K562 (cell line): Measurements from ENCODE around the gene PTOV1. TPM values are rescaled to one million over a fixed set of nuclear protein-coding genes. Genes with fewer than 3 reads are reported as not detected.

Experiments used
- ATAC-seq: fragments of 200-7000 bp; cut with Tn5 transposase; 3 replicates; pipeline ENCODE4 v1.9.1; 2020; ENCODE audit warnings: moderate library complexity
- BruUV-seq: library from RNA; stranded (reverse); fragments of 400-500 nt; replicated peaks from 2 replicates; lab custom pipeline; 2021; lab: Mats Ljungman, UMichigan
- CTCF ChIA-PET: fragments of 300-600 bp; formaldehyde crosslinking; extraction: SDS; loops from one replicate; lab custom pipeline; 2021; ENCODE audit warnings: low intra/inter-chr PET ratio; lab: Yijun Ruan, JAX
- POLR2A ChIA-PET: fragments of 300-600, 350-650 bp; sonication (Branson Sonifier 250); formaldehyde crosslinking; extraction: SDS; loops from one replicate; lab custom pipeline; 2021; ENCODE audit warnings: antibody characterized with exemption, inconsistent platforms; lab: Yijun Ruan, JAX
- DNase-seq, 4 experiments: peaks; one replicate each; pipeline versions ENCODE4 v3.0.0 to v3.0.0-alpha.2; 2011 to 2018; ENCODE audit warnings: low spot score in 3 of 4, mixed read lengths in 3 of 4; ENCODE audit errors: extremely low read depth in 1 of 4
- FAIRE-seq: peaks from 2 replicates; lab custom pipeline; 2011; peaks lifted over from hg19 to GRCh38; lab: Jason Lieb, UNC
- H2AFZ ChIP-seq: 2 replicates; pipeline ENCODE4 v1.6.0; 2011; ENCODE audit warnings: low read depth, low read length, control low read depth, inconsistent platforms
- H3K27ac ChIP-seq: fragments of 200-600 bp; 3 replicates; pipeline ENCODE4 v1.8.0; 2011; ENCODE audit warnings: low read depth, mild to moderate bottlenecking, control low read depth, inconsistent platforms, low read length, moderate library complexity, mixed read lengths; ENCODE audit errors: extremely low read depth
- H3K27me3 ChIP-seq, 2 experiments: fragments of 300-600 bp in 1 of 2; 2 replicates in 1 of 2; 3 replicates in 1 of 2; pipeline versions ENCODE4 v1.6.0 to v1.8.0; 2011; ENCODE audit warnings: inconsistent platforms in 2 of 2, low read length in 2 of 2, mild to moderate bottlenecking in 1 of 2, mixed read lengths in 1 of 2, moderate library complexity in 1 of 2; ENCODE audit not compliant: control insufficient read depth in 2 of 2, insufficient read depth in 2 of 2
- H3K36me3 ChIP-seq: fragments of 300-600 bp; 3 replicates; pipeline ENCODE4 v1.8.0; 2011; ENCODE audit warnings: mild to moderate bottlenecking, low read length, inconsistent platforms; ENCODE audit not compliant: control insufficient read depth, insufficient read depth
- H3K4me1 ChIP-seq, 2 experiments: fragments of 200-600 bp in 1 of 2; replicated peaks in 1 of 2; 2 replicates in 1 of 2; 3 replicates in 1 of 2; pipeline versions ENCODE4 v1.5.1 to v1.8.0; 2011; ENCODE audit warnings: inconsistent platforms in 2 of 2, low read length in 2 of 2, mild to moderate bottlenecking in 1 of 2, mixed read lengths in 1 of 2, moderate library complexity in 1 of 2; ENCODE audit not compliant: control insufficient read depth in 2 of 2, insufficient read depth in 2 of 2
- H3K4me2 ChIP-seq: 2 replicates; pipeline ENCODE4 v1.6.1; 2011; ENCODE audit warnings: low read length, control low read depth, inconsistent platforms, mixed read lengths; ENCODE audit not compliant: insufficient read depth
- H3K4me3 ChIP-seq: fragments of 200-600 bp; sonication (generic), shearing (Covaris generic); 2 replicates; pipeline ENCODE4 v1.5.1; 2016; ENCODE audit warnings: control low read depth, inconsistent platforms
- H3K79me2 ChIP-seq: fragments of 200-600 bp; 3 replicates; pipeline ENCODE4 v1.8.0; 2011; ENCODE audit warnings: low read length, inconsistent platforms; ENCODE audit not compliant: control insufficient read depth, insufficient read depth
- H3K9ac ChIP-seq, 2 experiments: 2 replicates each; pipeline versions ENCODE4 v1.6.0 to v1.6.1; 2011; ENCODE audit warnings: low read depth in 2 of 2, low read length in 2 of 2, control low read depth in 1 of 2, inconsistent platforms in 1 of 2, mild to moderate bottlenecking in 1 of 2, mixed read lengths in 1 of 2; ENCODE audit not compliant: insufficient read depth in 1 of 2
- H3K9me1 ChIP-seq: one replicate; pipeline ENCODE4 v1.6.0; 2011; ENCODE audit warnings: inconsistent platforms, mild to moderate bottlenecking, low read length, moderate library complexity; ENCODE audit not compliant: control insufficient read depth, insufficient read depth
- H3K9me3 ChIP-seq: replicated peaks from 2 replicates; pipeline ENCODE4 v1.5.1; 2011; ENCODE audit warnings: low read depth, low read length, inconsistent platforms; ENCODE audit not compliant: control insufficient read depth, insufficient read depth
- H4K20me1 ChIP-seq: replicated peaks from 2 replicates; pipeline ENCODE4 v1.6.1; 2011; ENCODE audit warnings: low read length, inconsistent platforms, mixed read lengths; ENCODE audit not compliant: control insufficient read depth, insufficient read depth
- DEAF1 ChIP-seq: fragments of 450-650 bp; formaldehyde crosslinking; IDR thresholded peaks from 2 replicates; pipeline ENCODE4 v1.4.0; 2020; ENCODE audit warnings: mild to moderate bottlenecking, moderate library complexity
- OTX1 ChIP-seq: fragments of 450-650 bp; formaldehyde crosslinking; IDR thresholded peaks from 2 replicates; pipeline ENCODE4 v1.4.0; 2022; ENCODE audit warnings: mild to moderate bottlenecking
- SMARCC2 ChIP-seq: fragments of 450-650 bp; IDR thresholded peaks from 2 replicates; pipeline ENCODE4 v1.6.1; 2017; ENCODE audit warnings: antibody characterized with exemption, moderate library complexity, mild to moderate bottlenecking, low read depth
- TAF15 ChIP-seq: fragments of 200-400 bp; formaldehyde crosslinking; IDR thresholded peaks from 2 replicates; pipeline ENCODE4 v1.6.1; 2017; ENCODE audit warnings: mild to moderate bottlenecking, low read depth, low read length, moderate library complexity
- WGBS: fragments of 100-300 bp; shearing (Covaris generic); methylation state at CpG from one replicate; pipeline ENCODE4 v1.1.6; 2016; ENCODE audit warnings: low coverage, mixed read lengths; ENCODE audit not compliant: insufficient coverage; ENCODE audit errors: missing lambda C conversion rate; 5-methylcytosine and 5-hydroxymethylcytosine counted together
- in situ Hi-C: fragments of 300-500 bp; cut with MboI; formaldehyde crosslinking; loops from 4 replicates; pipeline ENCODE4 v1.15.0; 2018; ENCODE audit warnings: inconsistent platforms, mixed read lengths
- intact Hi-C: fragments of 100-400 bp; cut with micrococcal nuclease; formaldehyde crosslinking; loops from 2 replicates; pipeline ENCODE4 v1.14.2; 2022
- polyA plus RNA-seq, 8 experiments: library from polyadenylated mRNA; depleted of rRNA in 4 of 8; stranded (reverse) in 5 of 8; unstranded in 3 of 8; fragments of >200 nt; fragmentation: Nextera tagmentation in 2 of 8; fragmentation: Illumina TruSeq in 1 of 8; extraction: Ambion mirVana in 2 of 8; extraction: Trizol in 1 of 8; gene quantifications; 2 replicates each; pipeline versions ENCODE4 v1.2.1 to v1.2.3, GENCODE V29; 2011 to 2014; ENCODE audit warnings: inconsistent platforms in 1 of 8, missing spikeins in 1 of 8
- total RNA-seq, 7 experiments: library from RNA; depleted of rRNA in 6 of 7; stranded (reverse); fragments of >200 nt in 6 of 7; fragmentation: Illumina TruSeq in 2 of 7; extraction: Trizol in 2 of 7; gene quantifications; 2 replicates each; pipeline versions ENCODE4 v1.2.1 to v1.2.3, GENCODE V29; 2011 to 2021; ENCODE audit warnings: low replicate concordance in 1 of 7
- TF ChIP-seq, protein P1 (sequence below), 3 experiments: IDR thresholded peaks in 2 of 3; conservative IDR thresholded peaks in 1 of 3; 2 replicates each; pipeline ENCODE4 v1.5.1; 2011 to 2012; ENCODE audit warnings: low read length in 3 of 3, mild to moderate bottlenecking in 3 of 3, control low read depth in 2 of 3, improper control_type of control experiment in 1 of 3, inconsistent platforms in 1 of 3, low read depth in 1 of 3, mixed read lengths in 1 of 3, moderate library complexity in 1 of 3; ENCODE audit not compliant: insufficient read depth in 2 of 3
- TF ChIP-seq, protein P2 (sequence below): fragments of 450-650 bp; IDR thresholded peaks from 2 replicates; pipeline ENCODE4 v1.6.1; 2018; ENCODE audit not compliant: partially characterized antibody

PTOV1 gene
- total and polyA plus RNA-seq, 9 of the 15 experiments (the other 6 are each of a cell fraction or from before 2014, with no cell fraction given): 4.9 to 169 (median 43.5) TPM

GRCh38 chr19:49878744-49879070 lies 27.7 kb downstream of the PTOV1 start:
- Histone ChIP-seq H4K20me1 (no peaks in the 10 kb centered on the region), H2AFZ (no peak overlapping the region)
- FAIRE-seq: no peak
- TF ChIP-seq, protein P1, sequence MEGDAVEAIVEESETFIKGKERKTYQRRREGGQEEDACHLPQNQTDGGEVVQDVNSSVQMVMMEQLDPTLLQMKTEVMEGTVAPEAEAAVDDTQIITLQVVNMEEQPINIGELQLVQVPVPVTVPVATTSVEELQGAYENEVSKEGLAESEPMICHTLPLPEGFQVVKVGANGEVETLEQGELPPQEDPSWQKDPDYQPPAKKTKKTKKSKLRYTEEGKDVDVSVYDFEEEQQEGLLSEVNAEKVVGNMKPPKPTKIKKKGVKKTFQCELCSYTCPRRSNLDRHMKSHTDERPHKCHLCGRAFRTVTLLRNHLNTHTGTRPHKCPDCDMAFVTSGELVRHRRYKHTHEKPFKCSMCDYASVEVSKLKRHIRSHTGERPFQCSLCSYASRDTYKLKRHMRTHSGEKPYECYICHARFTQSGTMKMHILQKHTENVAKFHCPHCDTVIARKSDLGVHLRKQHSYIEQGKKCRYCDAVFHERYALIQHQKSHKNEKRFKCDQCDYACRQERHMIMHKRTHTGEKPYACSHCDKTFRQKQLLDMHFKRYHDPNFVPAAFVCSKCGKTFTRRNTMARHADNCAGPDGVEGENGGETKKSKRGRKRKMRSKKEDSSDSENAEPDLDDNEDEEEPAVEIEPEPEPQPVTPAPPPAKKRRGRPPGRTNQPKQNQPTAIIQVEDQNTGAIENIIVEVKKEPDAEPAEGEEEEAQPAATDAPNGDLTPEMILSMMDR (IDR thresholded peaks at IDR 0.05 in 2 of 3, conservative IDR thresholded peaks at IDR 0.05 in 1 of 3; ENCODE audit: insufficient read depth in 2 of 3, low read depth in 1 of 3, low read length in 3 of 3): no peak
- TF ChIP-seq TAF15 (no peak), DEAF1 (no peak), OTX1 (no peak), SMARCC2 (no peak)
- TF ChIP-seq, protein P2, sequence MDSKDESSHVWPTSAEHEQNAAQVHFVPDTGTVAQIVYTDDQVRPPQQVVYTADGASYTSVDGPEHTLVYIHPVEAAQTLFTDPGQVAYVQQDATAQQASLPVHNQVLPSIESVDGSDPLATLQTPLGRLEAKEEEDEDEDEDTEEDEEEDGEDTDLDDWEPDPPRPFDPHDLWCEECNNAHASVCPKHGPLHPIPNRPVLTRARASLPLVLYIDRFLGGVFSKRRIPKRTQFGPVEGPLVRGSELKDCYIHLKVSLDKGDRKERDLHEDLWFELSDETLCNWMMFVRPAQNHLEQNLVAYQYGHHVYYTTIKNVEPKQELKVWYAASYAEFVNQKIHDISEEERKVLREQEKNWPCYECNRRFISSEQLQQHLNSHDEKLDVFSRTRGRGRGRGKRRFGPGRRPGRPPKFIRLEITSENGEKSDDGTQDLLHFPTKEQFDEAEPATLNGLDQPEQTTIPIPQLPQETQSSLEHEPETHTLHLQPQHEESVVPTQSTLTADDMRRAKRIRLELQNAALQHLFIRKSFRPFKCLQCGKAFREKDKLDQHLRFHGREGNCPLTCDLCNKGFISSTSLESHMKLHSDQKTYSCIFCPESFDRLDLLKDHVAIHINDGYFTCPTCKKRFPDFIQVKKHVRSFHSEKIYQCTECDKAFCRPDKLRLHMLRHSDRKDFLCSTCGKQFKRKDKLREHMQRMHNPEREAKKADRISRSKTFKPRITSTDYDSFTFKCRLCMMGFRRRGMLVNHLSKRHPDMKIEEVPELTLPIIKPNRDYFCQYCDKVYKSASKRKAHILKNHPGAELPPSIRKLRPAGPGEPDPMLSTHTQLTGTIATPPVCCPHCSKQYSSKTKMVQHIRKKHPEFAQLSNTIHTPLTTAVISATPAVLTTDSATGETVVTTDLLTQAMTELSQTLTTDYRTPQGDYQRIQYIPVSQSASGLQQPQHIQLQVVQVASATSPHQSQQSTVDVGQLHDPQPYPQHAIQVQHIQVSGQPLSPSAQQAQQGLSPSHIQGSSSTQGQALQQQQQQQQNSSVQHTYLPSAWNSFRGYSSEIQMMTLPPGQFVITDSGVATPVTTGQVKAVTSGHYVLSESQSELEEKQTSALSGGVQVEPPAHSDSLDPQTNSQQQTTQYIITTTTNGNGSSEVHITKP: peak; percentile 49
- TF ChIP-seq, all 486 proteins: peak for 1
- WGBS: 80% methylated on average over 9 of the region's 9 CpGs
- POLR2A ChIA-PET: interaction anchor here (0.7 to 1.6 kb wide), 5 partner anchors 9 to 427 kb away, joined by 3 to 4 read pairs (median 3); partner anchors contain the start of genes ATF5 and NUP62
- Histone ChIP-seq H3K4me1 (peaks cover 9 to 68% of the 10 kb centered on the region in 2 experiments; a peak in 4 of 5 replicates), H3K4me2 (peak overlapping the region; percentile 99), H3K9me1 (no peaks in the 10 kb centered on the region), H3K9ac (peak overlapping the region; percentile 98 to 99; a peak in 1 of 4 replicates), H3K36me3 (peaks cover 57% of the 10 kb centered on the region), H3K4me3 (no peak overlapping the region; the same call in 1 of the 2 replicates), H3K79me2 (peaks cover 31% of the 10 kb centered on the region), H3K27me3 (no peaks in the 10 kb centered on the region), H3K9me3 (no peaks in the 10 kb centered on the region), H3K27ac (no peak overlapping the region; the same call in 1 of the 3 replicates)
- no peak for ATAC-seq
- in situ Hi-C loops (loop anchor here (10.0 kb wide), 1 partner anchor 384 kb away; the partner anchor contains the start of gene RPS11), intact Hi-C loops (loop anchor here (10.0 kb wide), 1 partner anchor 164 kb away; no protein-coding TSS in a partner anchor)
- CTCF ChIA-PET: no interaction called here
- no peak for DNase-seq
- BruUV-seq: no TSS peak
